SK-N-SH (cell line): Measurements from ENCODE around the gene CXADR. TPM values are rescaled to one million over a fixed set of nuclear protein-coding genes. Genes with fewer than 3 reads are reported as not detected.

ENCODE experiments used
- CTCF ChIA-PET: fragments of 300-600, 350-600 bp; formaldehyde crosslinking; extraction: SDS; loops from one replicate; lab custom pipeline; 2021; lab: Yijun Ruan, JAX
- POLR2A ChIA-PET: fragments of 350-600 bp; sonication (Branson Sonifier 250); formaldehyde crosslinking; extraction: SDS; loops from one replicate; lab custom pipeline; 2020; ENCODE audit warnings: antibody characterized with exemption, inconsistent platforms; lab: Yijun Ruan, JAX
- DNase-seq: peaks from one replicate; pipeline ENCODE4 v3.0.0; 2012
- H2AFZ ChIP-seq: fragments of 200-600 bp; sonication (generic); 2 replicates; pipeline ENCODE4 v1.8.1; 2016; ENCODE audit warnings: antibody characterized with exemption, mild to moderate bottlenecking, low read depth
- H3F3A ChIP-seq: fragments of 200-600 bp; sonication (generic); replicated peaks from 2 replicates; pipeline ENCODE3; 2016; ENCODE audit warnings: antibody characterized with exemption, mild to moderate bottlenecking; ENCODE audit not compliant: insufficient read depth
- H3K27ac ChIP-seq, 2 experiments: fragments of 200-500 bp in 1 of 2; fragments of 200-600 bp in 1 of 2; sonication (Bioruptor generic) in 1 of 2; sonication (generic), shearing (Covaris generic) in 1 of 2; 2 replicates each; pipeline versions ENCODE4 v1.5.1 to v1.6.1; 2014 to 2016; ENCODE audit warnings: low read depth in 2 of 2, inconsistent platforms in 1 of 2, low read length in 1 of 2, mild to moderate bottlenecking in 1 of 2, mixed read lengths in 1 of 2
- H3K27me3 ChIP-seq: fragments of 200-600 bp; sonication (generic), shearing (Covaris generic); 2 replicates; pipeline ENCODE4 v1.6.1; 2016; ENCODE audit warnings: mixed run types; ENCODE audit not compliant: insufficient read depth
- H3K36me3 ChIP-seq, 2 experiments: fragments of 200-500 bp in 1 of 2; fragments of 200-600 bp in 1 of 2; sonication (Bioruptor generic) in 1 of 2; sonication (generic) in 1 of 2; replicated peaks in 1 of 2; 2 replicates each; pipeline versions ENCODE3 to v1.5.1; 2014 to 2016; ENCODE audit warnings: low read length in 1 of 2, mild to moderate bottlenecking in 1 of 2; ENCODE audit not compliant: insufficient read depth in 2 of 2, control insufficient read depth in 1 of 2
- H3K4me1 ChIP-seq, 2 experiments: fragments of 200-500 bp in 1 of 2; fragments of 200-600 bp in 1 of 2; sonication (Bioruptor generic) in 1 of 2; sonication (generic), shearing (Covaris generic) in 1 of 2; 2 replicates each; pipeline versions ENCODE4 v1.5.1 to v1.6.1; 2014 to 2016; ENCODE audit warnings: low read depth in 1 of 2, low read length in 1 of 2, mixed run types in 1 of 2; ENCODE audit not compliant: insufficient read depth in 2 of 2, control insufficient read depth in 1 of 2
- H3K4me2 ChIP-seq: fragments of 200-600 bp; sonication (generic), shearing (Covaris generic); 2 replicates; pipeline ENCODE4 v1.6.1; 2017; ENCODE audit warnings: mixed run types
- H3K4me3 ChIP-seq, 2 experiments: fragments of 200-500 bp in 1 of 2; fragments of 200-600 bp in 1 of 2; sonication (Bioruptor generic) in 1 of 2; sonication (generic), shearing (Covaris generic) in 1 of 2; 2 replicates each; pipeline versions ENCODE4 v1.5.1 to v1.8.1; 2014 to 2016; ENCODE audit warnings: low read depth in 2 of 2, inconsistent platforms in 1 of 2, low read length in 1 of 2, mild to moderate bottlenecking in 1 of 2, mixed read lengths in 1 of 2, moderate library complexity in 1 of 2
- H3K79me2 ChIP-seq: fragments of 200-600 bp; sonication (generic); 2 replicates; pipeline ENCODE4 v1.8.1; 2017; ENCODE audit warnings: mild to moderate bottlenecking; ENCODE audit not compliant: insufficient read depth
- H3K9ac ChIP-seq: fragments of 200-600 bp; sonication (generic); 2 replicates; pipeline ENCODE4 v1.6.1; 2017; ENCODE audit warnings: mixed run types
- H3K9me2 ChIP-seq: fragments of 200-600 bp; sonication (generic); 2 replicates; pipeline ENCODE4 v1.6.1; 2017; ENCODE audit warnings: mixed run types
- H3K9me3 ChIP-seq: fragments of 200-600 bp; sonication (generic); 2 replicates; pipeline ENCODE4 v1.6.1; 2017; ENCODE audit warnings: mixed run types, mild to moderate bottlenecking, moderate library complexity
- H4K20me1 ChIP-seq: fragments of 200-600 bp; sonication (generic); 2 replicates; pipeline ENCODE4 v1.6.1; 2017; ENCODE audit warnings: mild to moderate bottlenecking, mixed run types; ENCODE audit not compliant: insufficient read depth
- CTCF ChIP-seq: fragments of 200-600 bp; sonication (generic); IDR thresholded peaks from 2 replicates; pipeline ENCODE4 v1.6.1; 2017; ENCODE audit warnings: antibody characterized with exemption, mild to moderate bottlenecking, moderate library complexity
- ELF1 ChIP-seq: IDR thresholded peaks from 2 replicates; pipeline ENCODE4 v1.4.0; 2012
- EP300 ChIP-seq, 2 experiments: IDR thresholded peaks; 2 replicates each; pipeline versions ENCODE4 v1.4.0 to v1.6.1; 2012; ENCODE audit warnings: borderline replicate concordance in 1 of 2, low read depth in 1 of 2, low read length in 1 of 2
- EZH2phosphoT487 ChIP-seq: fragments of 200-600 bp; sonication (generic); IDR thresholded peaks from 2 replicates; pipeline ENCODE4 v1.6.1; 2017; ENCODE audit warnings: low read depth, mixed run types, mild to moderate bottlenecking, antibody characterized with exemption, moderate library complexity, borderline replicate concordance
- FOSL2 ChIP-seq: IDR thresholded peaks from 2 replicates; pipeline ENCODE4 v1.4.0; 2012; ENCODE audit warnings: low read depth, mild to moderate bottlenecking, moderate library complexity, borderline replicate concordance
- FOXJ3 ChIP-seq: sonication (generic); formaldehyde crosslinking; IDR thresholded peaks from 2 replicates; pipeline ENCODE4 v1.5.1; 2020; ENCODE audit warnings: mild to moderate bottlenecking, missing genetic modification reagents
- NFIC ChIP-seq: IDR thresholded peaks from 2 replicates; pipeline ENCODE4 v1.4.0; 2012; ENCODE audit warnings: borderline replicate concordance
- NRF1 ChIP-seq: IDR thresholded peaks from 2 replicates; pipeline ENCODE4 v1.6.1; 2012; ENCODE audit warnings: low read depth, mild to moderate bottlenecking, low read length
- RAD21 ChIP-seq: IDR thresholded peaks from 2 replicates; pipeline ENCODE4 v1.6.1; 2012; ENCODE audit warnings: mild to moderate bottlenecking, low read length
- REST ChIP-seq: IDR thresholded peaks from 2 replicates; pipeline ENCODE4 v1.6.1; 2012; ENCODE audit warnings: mild to moderate bottlenecking, low read depth, low read length, moderate library complexity
- RFX5 ChIP-seq: IDR thresholded peaks from 2 replicates; pipeline ENCODE4 v1.6.1; 2012; ENCODE audit warnings: mild to moderate bottlenecking, improper control_type of control experiment, low read length
- RXRA ChIP-seq: IDR thresholded peaks from 2 replicates; pipeline ENCODE4 v1.4.0; 2012; ENCODE audit warnings: low read depth, mild to moderate bottlenecking, borderline replicate concordance
- SMC3 ChIP-seq: IDR thresholded peaks from 2 replicates; pipeline ENCODE4 v1.6.1; 2012; ENCODE audit warnings: low read depth, low read length, improper control_type of control experiment
- TCF12 ChIP-seq: IDR thresholded peaks from 2 replicates; pipeline ENCODE4 v1.4.0; 2012
- USF2 ChIP-seq: fragments of 150-350 bp; IDR thresholded peaks from 2 replicates; pipeline ENCODE4 v1.6.1; 2017; ENCODE audit warnings: antibody characterized with exemption, low read length, low read depth, borderline replicate concordance
- ZBTB33 ChIP-seq: IDR thresholded peaks from 2 replicates; pipeline ENCODE4 v1.4.0; 2012; ENCODE audit warnings: low read depth, borderline replicate concordance
- WGBS: methylation state at CpG from one replicate; pipeline ENCODE4 v1.1.6; 2017; ENCODE audit warnings: low lambda C conversion rate; 5-methylcytosine and 5-hydroxymethylcytosine counted together
- polyA plus RNA-seq, 3 experiments: library from polyadenylated mRNA; depleted of rRNA; stranded (reverse); fragments of >200 nt; gene quantifications; 2 replicates each; pipeline ENCODE4 v1.2.3, GENCODE V29; 2012

The CXADR gene
- polyA plus RNA-seq, 1 of the 3 experiments (the other 2 are of a cell fraction) = 1.1 TPM

DNA sequence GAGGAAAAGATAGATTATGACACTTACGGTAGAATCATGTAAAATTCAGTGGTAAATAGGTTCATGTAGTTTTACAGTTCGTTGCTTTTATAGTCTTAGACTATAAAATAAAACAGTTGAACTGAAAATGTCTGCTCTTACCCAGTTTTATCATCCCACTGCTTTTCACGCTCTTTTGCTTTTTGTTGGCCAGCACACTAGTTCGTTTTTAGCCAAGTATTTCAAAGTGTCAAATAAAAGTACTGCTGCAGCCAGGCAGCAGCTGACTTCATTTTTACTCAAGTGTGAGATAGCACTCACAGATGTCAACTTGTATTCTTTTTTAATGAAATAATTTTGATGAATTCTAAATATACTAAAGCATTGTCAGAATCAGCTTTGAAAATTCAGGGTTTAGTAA lies 118.4 kb downstream of the CXADR start:
- WGBS = 38% methylated on average over 4 of the region's 4 CpGs
- Histone ChIP-seq H2AFZ (no peak overlapping the region), H3K27me3 (no peaks in the 10 kb centered on the region), H3K79me2 (no peaks in the 10 kb centered on the region), H3K4me2 (no peak overlapping the region)
- DNase-seq = no peak
- TF ChIP-seq RAD21 (no peak), NFIC (no peak), ELF1 (no peak), ZBTB33 (no peak), EP300 (IDR thresholded peaks at IDR 0.05; ENCODE audit: borderline replicate concordance in 1 of 2, low read depth in 1 of 2, low read length in 1 of 2) (no peak), CTCF (no peak), SMC3 (no peak), USF2 (no peak), RFX5 (no peak), REST (no peak), TCF12 (no peak), FOXJ3 (CRISPR knock-in tag) (no peak), FOSL2 (no peak), NRF1 (no peak), EZH2phosphoT487 (no peak), RXRA (no peak)
- TF ChIP-seq, all 33 proteins: peak for 0
- H3K36me3 ChIP-seq = no peaks in the 10 kb centered on the region
- H3K4me3 ChIP-seq = no peak overlapping the region
- no peaks in the 10 kb centered on the region for H3K9me2 ChIP-seq
- no peak overlapping the region for H3K9ac ChIP-seq
- no peaks in the 10 kb centered on the region for H3F3A ChIP-seq
- ChIA-PET POLR2A (no interaction called here), CTCF (no interaction called here)
- H4K20me1 ChIP-seq = no peaks in the 10 kb centered on the region
- H3K27ac ChIP-seq = no peak overlapping the region
- H3K9me3 ChIP-seq = no peaks in the 10 kb centered on the region
- no peaks in the 10 kb centered on the region for H3K4me1 ChIP-seq
